HL-60/S4 treated with retinoic acid at 250 ng/mL for 4 days and 3 days (cell line): ENCODE measurements around the gene FOXL1.

ENCODE experiments used
- in situ Hi-C: fragments of 300-500 bp; cut with MboI; formaldehyde crosslinking; loops from 2 replicates; pipeline ENCODE4 v1.7.0; 2022; ENCODE audit warnings: low sequenced_read_pairs

FOXL1 gene

DNA sequence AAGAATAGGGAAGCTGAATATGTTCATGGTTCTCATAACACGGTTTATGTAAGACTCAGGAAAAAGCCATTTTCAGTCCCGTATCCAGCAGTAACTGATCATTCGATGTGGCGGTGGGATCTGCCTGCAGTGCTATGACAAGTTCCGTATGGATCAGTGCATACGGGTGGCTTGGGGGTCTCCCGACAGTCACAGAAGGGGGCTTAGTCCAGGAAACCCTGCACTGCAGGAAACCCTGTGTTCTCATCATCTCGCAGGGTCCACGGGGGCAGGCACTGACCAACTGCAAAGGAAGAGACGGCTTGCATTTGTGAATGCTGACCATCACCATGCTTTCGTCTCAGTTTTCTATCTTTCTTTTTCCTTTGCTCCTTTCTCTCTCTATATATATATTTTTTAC is 31.1 kb upstream of the FOXL1 start:
- in situ Hi-C loops = no loop called here

- in situ Hi-C loops = no loop called here
Measured at GRCh38 chr16:86549076-86549892, 29.1 kb upstream of the FOXL1 start.

DNA sequence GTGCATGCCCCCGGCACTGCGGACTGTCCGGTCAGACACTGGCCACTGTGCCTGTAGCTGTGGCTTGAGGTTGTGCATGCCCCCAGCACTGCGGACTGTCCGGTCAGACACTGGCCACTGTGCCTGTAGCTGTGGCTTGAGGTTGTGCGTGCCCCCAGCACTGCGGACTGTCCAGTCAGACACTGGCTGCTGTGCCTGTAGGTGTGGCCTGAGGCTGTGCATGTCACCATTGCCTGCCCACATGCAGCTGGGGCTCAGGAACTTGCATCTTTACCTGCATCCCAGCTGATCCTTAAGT is 28.5 kb upstream of the FOXL1 start:
- in situ Hi-C loops = loop anchor here (25.0 kb wide), 3 partner anchors 512 to 1087 kb away; no protein-coding TSS in a partner anchor

DNA sequence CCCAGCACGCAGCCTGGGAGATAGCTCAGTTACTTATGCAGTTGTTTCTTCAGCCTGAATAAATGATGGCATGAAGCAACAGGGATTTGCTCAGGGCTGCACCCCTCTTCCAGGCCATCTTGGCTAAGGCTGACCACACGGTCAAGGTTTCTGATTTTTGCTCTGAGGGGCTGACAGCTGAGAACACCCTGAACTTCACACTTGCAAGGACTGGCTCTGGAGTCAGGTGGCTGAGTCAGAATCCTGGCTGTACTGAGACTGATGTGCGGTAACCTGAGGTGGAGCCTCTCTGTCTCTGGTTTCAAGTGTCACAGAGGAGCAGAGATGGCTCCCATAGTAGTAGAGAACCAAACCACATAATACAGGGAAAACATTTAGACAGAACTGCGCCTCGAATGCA is 28.1 kb upstream of the FOXL1 start:
- in situ Hi-C loops = loop anchor here (25.0 kb wide), 3 partner anchors 512 to 1087 kb away; no protein-coding TSS in a partner anchor

GRCh38 chr16:86553356-86553755 is 25.0 kb upstream of the FOXL1 start:
- in situ Hi-C loops = loop anchor here (25.0 kb wide), 3 partner anchors 509 to 1084 kb away; no protein-coding TSS in a partner anchor

- in situ Hi-C loops = loop anchor here (25.0 kb wide), 3 partner anchors 508 to 1083 kb away; no protein-coding TSS in a partner anchor
Measured at GRCh38 chr16:86554599-86554916, 23.8 kb upstream of the FOXL1 start.

- in situ Hi-C loops = loop anchor here (25.0 kb wide), 3 partner anchors 507 to 1082 kb away; no protein-coding TSS in a partner anchor
Measured at GRCh38 chr16:86554917-86555703, 23.2 kb upstream of the FOXL1 start, which contains the start of gene MTHFSD. TSS of gene MTHFSD (minus strand) at chr16:86555235. CDS start at chr16:86555184, 51 bp downstream.

- in situ Hi-C loops = loop anchor here (25.0 kb wide), 3 partner anchors 507 to 1082 kb away; no protein-coding TSS in a partner anchor
Measured at GRCh38 chr16:86555704-86556075, 22.7 kb upstream of the FOXL1 start.

- in situ Hi-C loops = loop anchor here (25.0 kb wide), 3 partner anchors 506 to 1081 kb away; no protein-coding TSS in a partner anchor
Measured at GRCh38 chr16:86556576-86556975, 21.8 kb upstream of the FOXL1 start.

GRCh38 chr16:86557587-86557986 is 20.8 kb upstream of the FOXL1 start:
- in situ Hi-C loops = loop anchor here (25.0 kb wide), 3 partner anchors 505 to 1080 kb away; no protein-coding TSS in a partner anchor

DNA sequence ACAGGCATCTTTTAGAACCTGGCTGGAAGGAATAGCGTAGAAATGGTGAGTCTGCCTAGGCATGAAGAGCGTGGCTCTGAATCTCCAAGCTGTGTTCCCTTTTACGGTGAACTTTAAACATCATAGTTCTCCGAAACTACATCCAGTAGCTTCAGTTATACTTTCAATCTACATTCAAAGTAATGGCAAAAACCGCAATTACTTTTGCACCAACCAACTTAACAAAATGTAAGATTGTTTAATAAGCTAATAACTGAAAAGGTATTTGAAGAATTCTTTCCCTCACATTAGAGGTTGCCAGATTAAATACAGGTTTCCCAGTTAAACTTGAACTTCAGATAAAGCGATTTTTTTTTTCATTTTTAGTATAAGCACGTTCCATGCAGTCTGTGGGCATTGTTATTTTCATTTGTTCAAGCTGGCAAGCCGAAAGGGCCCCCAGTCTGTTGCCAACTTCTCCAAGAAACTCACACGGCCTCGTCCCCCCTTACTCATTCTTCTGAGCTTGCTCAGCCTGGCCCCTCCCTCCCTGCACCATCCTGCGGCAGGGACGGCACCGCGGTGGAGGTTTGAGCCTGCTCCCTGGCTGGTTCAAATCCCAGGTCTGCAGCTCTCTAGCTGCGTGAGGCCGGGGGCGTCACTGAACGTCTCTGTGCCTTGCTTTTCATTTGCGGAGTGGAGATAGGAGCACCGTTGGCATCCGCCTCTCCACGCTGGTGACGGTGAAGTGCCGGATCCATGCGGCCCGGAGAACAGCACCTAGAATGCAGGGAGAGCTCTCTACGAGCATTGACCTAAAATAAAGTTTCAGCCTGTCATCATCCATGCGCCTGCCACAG is 19.8 kb upstream of the FOXL1 start:
- in situ Hi-C loops = loop anchor here (25.0 kb wide), 3 partner anchors 504 to 1079 kb away; no protein-coding TSS in a partner anchor

- in situ Hi-C loops = loop anchor here (25.0 kb wide), 3 partner anchors 502 to 1077 kb away; no protein-coding TSS in a partner anchor
Measured at GRCh38 chr16:86559802-86560305, 18.5 kb upstream of the FOXL1 start.

- in situ Hi-C loops = loop anchor here (25.0 kb wide), 3 partner anchors 500 to 1075 kb away; no protein-coding TSS in a partner anchor
Measured at GRCh38 chr16:86562356-86562755, 16.0 kb upstream of the FOXL1 start.

DNA sequence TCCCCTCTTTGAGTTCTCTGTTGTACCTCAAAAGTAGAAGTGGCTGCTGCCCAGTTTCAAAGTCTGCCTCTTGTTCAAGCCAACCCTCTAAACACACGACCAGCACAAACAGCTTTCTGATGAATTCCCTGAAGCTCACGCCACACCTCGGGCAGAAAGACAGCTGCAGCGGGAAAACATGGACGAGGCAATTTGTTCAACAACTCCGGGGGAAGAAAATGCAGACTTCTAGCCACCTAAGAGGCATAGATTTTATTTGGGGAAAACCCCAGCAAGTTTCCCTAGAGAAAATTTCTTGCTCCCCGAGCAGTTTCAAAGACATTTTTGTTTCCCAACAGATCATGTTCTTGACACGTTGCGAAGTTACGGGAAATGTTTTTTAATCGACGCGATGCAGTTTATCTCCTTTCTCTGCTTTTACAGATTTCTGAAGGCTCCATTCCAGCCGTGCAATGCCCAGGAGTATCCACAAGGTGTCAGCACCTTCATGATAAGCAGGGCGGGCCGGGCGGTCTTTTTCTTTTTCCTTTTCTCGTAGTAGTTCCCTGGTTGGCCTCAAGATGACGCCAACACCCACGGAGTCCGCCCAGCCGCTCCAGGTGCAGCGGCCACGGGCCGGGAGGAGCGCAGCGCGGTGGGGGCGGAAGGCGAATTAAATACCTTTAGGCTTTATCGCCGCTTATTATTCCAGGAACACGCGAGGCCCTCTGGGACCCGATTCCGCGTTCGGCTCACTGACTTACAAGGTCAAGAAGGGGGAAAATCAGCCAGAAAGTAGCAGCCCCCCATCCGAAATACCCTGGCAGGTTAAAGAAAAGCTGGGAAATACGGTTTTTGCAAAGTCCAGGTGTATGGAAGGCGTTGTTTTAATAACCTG is 14.6 kb upstream of the FOXL1 start:
- in situ Hi-C loops = loop anchor here (25.0 kb wide), 3 partner anchors 499 to 1074 kb away; no protein-coding TSS in a partner anchor

- in situ Hi-C loops = loop anchor here (25.0 kb wide), 3 partner anchors 497 to 1072 kb away; no protein-coding TSS in a partner anchor
Measured at GRCh38 chr16:86565181-86565631, 13.1 kb upstream of the FOXL1 start.

DNA sequence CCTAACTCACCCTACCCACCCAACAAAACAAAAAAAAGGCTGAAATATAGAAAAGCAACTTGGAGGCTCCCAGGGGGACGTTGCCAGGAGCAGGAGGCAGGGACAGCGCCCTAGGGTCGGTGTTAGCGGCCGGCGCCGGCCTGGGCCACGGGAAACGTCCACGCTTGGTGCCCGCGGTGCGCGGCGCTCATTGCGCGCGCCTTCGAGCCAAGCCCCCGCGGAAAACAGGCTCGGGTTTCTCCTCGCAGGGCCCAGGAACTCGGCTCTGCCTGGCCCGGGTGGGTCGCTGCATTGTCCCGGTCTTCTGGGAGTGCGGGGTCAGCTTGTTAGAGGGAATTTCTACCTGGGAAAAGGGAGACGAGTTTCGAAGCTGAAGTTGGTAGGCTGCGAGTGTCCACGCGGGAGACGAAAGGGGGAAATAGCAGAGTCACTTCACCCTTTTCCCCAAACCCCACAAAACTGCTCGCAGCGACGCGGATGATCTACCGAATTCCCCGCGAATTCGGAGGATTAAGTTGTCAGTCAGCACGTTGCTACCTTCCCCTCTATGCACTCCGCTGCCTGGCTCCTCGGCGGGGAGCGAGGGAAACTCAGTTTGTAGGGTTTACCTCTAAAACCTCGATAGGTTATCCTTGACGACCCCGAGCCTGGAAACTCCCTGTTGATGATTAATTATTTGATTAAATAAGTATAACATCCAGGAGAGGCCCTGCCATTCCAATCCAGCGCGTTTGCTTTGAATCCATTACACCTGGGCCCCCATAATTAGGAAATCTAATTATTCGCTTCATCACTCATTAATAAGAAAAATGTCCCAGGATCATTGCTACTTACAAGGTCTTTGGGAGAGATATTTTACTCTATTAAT is 12.5 kb upstream of the FOXL1 start:
- in situ Hi-C loops = loop anchor here (25.0 kb wide), 3 partner anchors 496 to 1071 kb away; no protein-coding TSS in a partner anchor

DNA sequence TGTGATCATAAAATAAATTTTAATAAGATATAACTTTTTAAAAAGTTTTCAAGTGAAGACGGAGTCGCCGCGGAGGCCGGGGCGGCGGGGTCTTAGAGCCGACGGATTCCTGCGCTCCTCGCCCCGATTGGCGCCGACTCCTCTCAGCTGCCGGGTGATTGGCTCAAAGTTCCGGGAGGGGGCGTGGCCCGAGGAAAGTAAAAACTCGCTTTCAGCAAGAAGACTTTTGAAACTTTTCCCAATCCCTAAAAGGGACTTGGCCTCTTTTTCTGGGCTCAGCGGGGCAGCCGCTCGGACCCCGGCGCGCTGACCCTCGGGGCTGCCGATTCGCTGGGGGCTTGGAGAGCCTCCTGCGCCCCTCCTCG is 11.8 kb upstream of the FOXL1 start, which contains the start of gene FOXC2:
Gene FOXC2 (plus strand): TSS at position 229 of the 365 bp plus-strand sequence. CDS start 507 bp downstream, outside the sequence.
- in situ Hi-C loops = loop anchor here (25.0 kb wide), 3 partner anchors 496 to 1071 kb away; no protein-coding TSS in a partner anchor
